Measurements from ENCODE around the gene ACTR1A.

Gene ACTR1A

DNA sequence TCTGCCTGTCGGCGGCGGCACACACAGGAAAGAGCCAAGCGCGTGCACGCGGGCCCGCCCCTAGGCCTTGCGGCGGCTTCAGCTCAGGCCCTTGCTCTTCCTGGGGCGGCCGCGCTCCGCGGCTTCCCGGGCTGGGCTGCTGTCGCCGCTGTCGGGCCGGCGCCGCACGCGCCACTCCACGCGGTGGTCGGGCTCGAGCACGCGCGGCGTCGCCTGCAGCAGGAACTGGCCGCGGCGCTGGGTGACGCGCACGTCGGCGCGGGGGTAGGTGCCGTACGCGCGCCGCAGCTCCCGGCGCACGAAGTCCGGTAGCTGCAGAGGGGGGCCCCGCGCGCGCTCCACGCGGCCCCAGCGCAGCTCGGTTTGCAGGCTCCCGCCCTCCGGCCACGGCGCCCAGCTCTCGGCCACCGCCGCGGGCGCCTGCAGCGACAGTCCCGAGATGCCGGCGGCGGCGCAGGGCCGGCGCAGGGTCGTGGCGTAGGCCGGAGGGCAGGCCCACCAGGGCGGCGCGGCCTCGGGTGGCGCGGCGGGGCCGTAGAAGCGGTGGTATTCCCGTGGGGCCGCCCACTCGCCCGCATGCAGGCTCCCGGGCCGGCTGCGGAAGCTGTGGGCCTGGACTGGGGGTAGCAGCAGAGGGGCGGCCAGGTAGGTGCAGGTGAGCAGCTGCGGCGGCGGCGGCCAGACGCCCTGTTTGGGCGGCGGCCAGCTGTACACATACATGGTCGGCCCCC, 52.0 kb downstream of the ACTR1A start:
- H3K27ac ChIP-seq (replicated peaks) = peak overlapping the region; percentile 79
- peak; percentile 82 to 90 for DNase-seq (ENCODE audit: low read depth in 1 of 2, low spot score in 1 of 2)
- peak overlapping the region; percentile 76 for H3K4me3 ChIP-seq (replicated peaks; ENCODE audit: insufficient read depth, low read length)
- TF ChIP-seq POLR2AphosphoS5 (IDR thresholded peaks at IDR 0.05; ENCODE audit: low read depth) (no peak), SPI1 (IDR thresholded peaks at IDR 0.05; ENCODE audit: borderline replicate concordance, low read depth) (0 out of 2 replicates have a peak, but pooled peaks have one; percentile 3), GABPA (IDR thresholded peaks at IDR 0.05; ENCODE audit: low read depth) (no peak)
- TF ChIP-seq, protein P1, sequence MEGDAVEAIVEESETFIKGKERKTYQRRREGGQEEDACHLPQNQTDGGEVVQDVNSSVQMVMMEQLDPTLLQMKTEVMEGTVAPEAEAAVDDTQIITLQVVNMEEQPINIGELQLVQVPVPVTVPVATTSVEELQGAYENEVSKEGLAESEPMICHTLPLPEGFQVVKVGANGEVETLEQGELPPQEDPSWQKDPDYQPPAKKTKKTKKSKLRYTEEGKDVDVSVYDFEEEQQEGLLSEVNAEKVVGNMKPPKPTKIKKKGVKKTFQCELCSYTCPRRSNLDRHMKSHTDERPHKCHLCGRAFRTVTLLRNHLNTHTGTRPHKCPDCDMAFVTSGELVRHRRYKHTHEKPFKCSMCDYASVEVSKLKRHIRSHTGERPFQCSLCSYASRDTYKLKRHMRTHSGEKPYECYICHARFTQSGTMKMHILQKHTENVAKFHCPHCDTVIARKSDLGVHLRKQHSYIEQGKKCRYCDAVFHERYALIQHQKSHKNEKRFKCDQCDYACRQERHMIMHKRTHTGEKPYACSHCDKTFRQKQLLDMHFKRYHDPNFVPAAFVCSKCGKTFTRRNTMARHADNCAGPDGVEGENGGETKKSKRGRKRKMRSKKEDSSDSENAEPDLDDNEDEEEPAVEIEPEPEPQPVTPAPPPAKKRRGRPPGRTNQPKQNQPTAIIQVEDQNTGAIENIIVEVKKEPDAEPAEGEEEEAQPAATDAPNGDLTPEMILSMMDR (IDR thresholded peaks at IDR 0.05; ENCODE audit: insufficient read depth, low read length) = no peak
- TF ChIP-seq, protein P2, sequence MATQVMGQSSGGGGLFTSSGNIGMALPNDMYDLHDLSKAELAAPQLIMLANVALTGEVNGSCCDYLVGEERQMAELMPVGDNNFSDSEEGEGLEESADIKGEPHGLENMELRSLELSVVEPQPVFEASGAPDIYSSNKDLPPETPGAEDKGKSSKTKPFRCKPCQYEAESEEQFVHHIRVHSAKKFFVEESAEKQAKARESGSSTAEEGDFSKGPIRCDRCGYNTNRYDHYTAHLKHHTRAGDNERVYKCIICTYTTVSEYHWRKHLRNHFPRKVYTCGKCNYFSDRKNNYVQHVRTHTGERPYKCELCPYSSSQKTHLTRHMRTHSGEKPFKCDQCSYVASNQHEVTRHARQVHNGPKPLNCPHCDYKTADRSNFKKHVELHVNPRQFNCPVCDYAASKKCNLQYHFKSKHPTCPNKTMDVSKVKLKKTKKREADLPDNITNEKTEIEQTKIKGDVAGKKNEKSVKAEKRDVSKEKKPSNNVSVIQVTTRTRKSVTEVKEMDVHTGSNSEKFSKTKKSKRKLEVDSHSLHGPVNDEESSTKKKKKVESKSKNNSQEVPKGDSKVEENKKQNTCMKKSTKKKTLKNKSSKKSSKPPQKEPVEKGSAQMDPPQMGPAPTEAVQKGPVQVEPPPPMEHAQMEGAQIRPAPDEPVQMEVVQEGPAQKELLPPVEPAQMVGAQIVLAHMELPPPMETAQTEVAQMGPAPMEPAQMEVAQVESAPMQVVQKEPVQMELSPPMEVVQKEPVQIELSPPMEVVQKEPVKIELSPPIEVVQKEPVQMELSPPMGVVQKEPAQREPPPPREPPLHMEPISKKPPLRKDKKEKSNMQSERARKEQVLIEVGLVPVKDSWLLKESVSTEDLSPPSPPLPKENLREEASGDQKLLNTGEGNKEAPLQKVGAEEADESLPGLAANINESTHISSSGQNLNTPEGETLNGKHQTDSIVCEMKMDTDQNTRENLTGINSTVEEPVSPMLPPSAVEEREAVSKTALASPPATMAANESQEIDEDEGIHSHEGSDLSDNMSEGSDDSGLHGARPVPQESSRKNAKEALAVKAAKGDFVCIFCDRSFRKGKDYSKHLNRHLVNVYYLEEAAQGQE (IDR thresholded peaks at IDR 0.05; ENCODE audit: insufficient replicate concordance, low read depth) = no peak
- H3K27me3 ChIP-seq (ENCODE audit: insufficient read depth, poor library complexity, severe bottlenecking) = no peaks in the 10 kb centered on the region

GRCh38 chr10:102450124-102450373, 52.5 kb downstream of the ACTR1A start:
- H3K4me3 ChIP-seq (replicated peaks; ENCODE audit: insufficient read depth, low read length) = peak overlapping the region; percentile 76
- DNase-seq (ENCODE audit: low read depth in 1 of 2, low spot score in 1 of 2) = peak in 1 of 2 experiments; percentile 63

GRCh38 chr10:102449321-102450123, 53.0 kb downstream of the ACTR1A start:
- TF ChIP-seq, protein P1 (IDR thresholded peaks at IDR 0.05; ENCODE audit: insufficient read depth, low read length) = no peak
- TF ChIP-seq GABPA (IDR thresholded peaks at IDR 0.05; ENCODE audit: low read depth) = no peak
- TF ChIP-seq SPI1 (IDR thresholded peaks at IDR 0.05; ENCODE audit: borderline replicate concordance, low read depth) = no peak
- 0 out of 2 replicates have a peak, but pooled peaks have one; percentile 10 for TF ChIP-seq POLR2AphosphoS5 (IDR thresholded peaks at IDR 0.05; ENCODE audit: low read depth)
- TF ChIP-seq, protein P2 (IDR thresholded peaks at IDR 0.05; ENCODE audit: insufficient replicate concordance, low read depth) = no peak
- Histone ChIP-seq H3K27ac (replicated peaks) (peak overlapping the region; percentile 79), H3K27me3 (ENCODE audit: insufficient read depth, poor library complexity, severe bottlenecking) (no peaks in the 10 kb centered on the region), H3K4me3 (replicated peaks; ENCODE audit: insufficient read depth, low read length) (peak overlapping the region; percentile 76)
- peak; percentile 70 to 82 for DNase-seq (ENCODE audit: low read depth in 1 of 2, low spot score in 1 of 2)

More at GRCh38 chr10:102450124-102450373, 52.5 kb downstream of the ACTR1A start:
- H3K27me3 ChIP-seq (ENCODE audit: insufficient read depth, poor library complexity, severe bottlenecking) = no peaks in the 10 kb centered on the region
- no peak for TF ChIP-seq SPI1 (IDR thresholded peaks at IDR 0.05; ENCODE audit: borderline replicate concordance, low read depth)
- TF ChIP-seq POLR2AphosphoS5 (IDR thresholded peaks at IDR 0.05; ENCODE audit: low read depth) = peak; percentile 66; the same call in 1 of the 2 replicates
- TF ChIP-seq, protein P2 (IDR thresholded peaks at IDR 0.05; ENCODE audit: insufficient replicate concordance, low read depth) = no peak
- TF ChIP-seq, protein P1 (IDR thresholded peaks at IDR 0.05; ENCODE audit: insufficient read depth, low read length) = no peak
- peak overlapping the region; percentile 79 for H3K27ac ChIP-seq (replicated peaks)
